Inflammatory macrophage treated with lipopolysaccharide for 4 hours (primary cell): Measurements from ENCODE around the gene TTLL11.

ENCODE experiments used
- DNase-seq: peaks from one replicate; pipeline ENCODE4 v3.0.0-alpha.2; 2020

TTLL11 gene

GRCh38 chr9:121962421-121962820 lies 130.7 kb downstream of the TTLL11 start:
- no peak for DNase-seq

GRCh38 chr9:121960665-121961064 lies 132.4 kb downstream of the TTLL11 start:
- no peak for DNase-seq

DNA sequence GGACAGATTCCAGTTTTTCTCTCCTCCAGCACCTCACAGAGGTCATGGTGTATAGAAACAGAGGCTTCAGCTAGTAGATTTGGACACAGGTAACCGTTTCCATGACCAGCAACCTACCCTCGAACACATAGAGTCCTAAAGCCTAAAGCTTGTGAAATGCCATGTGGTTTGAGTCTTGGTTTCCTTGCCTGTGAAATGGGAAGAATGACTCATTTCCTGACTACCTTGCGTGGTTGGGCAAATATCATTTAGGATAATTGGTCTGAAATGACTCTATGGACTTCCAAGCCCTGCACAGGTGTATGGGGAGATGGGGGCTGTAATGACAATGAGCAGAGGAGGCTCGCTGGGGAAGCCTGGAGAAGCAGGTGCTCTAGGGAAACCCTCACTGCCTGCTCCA lies 134.6 kb downstream of the TTLL11 start:
- DNase-seq = no peak

DNA sequence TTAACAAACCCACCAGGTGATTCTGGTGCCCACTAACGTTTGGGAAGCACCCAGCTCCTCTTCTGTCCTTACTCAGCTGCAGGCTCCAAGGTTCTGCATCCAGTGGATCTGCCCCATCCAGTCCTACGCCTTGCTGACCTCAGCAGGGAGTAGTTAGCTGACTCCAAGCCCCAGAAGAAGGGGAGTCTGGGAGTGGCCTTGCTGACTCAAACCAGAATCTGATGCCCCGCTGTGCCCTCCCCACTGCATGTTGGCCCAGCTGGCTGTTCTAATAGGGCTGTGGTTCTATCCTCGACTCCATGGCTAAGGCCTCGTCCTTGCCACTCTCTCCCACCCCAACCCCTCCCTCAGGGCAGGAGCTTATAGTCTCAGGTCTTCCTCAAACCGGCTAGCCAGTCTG lies 136.3 kb downstream of the TTLL11 start:
- DNase-seq = no peak

DNA sequence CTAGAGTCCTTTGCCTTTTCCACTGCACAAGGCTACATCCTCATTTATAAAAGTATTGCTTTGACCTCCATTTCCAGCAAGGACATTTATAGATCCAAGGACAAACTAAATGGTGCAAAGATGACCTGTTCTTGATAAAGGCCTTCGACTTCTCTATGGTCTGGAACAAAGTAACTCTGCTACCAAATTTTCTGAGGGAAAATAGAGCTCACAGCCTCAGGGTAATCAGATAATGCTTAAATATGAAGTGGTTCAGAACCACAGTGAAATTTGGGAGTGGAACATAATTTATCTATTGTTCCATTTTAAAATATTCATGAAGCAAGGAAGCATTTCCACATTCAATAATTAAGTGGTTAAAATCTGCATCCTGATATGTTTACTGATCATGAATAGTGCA lies 137.5 kb downstream of the TTLL11 start:
- no peak for DNase-seq

- no peak for DNase-seq
Measured at GRCh38 chr9:121954477-121955140, 138.5 kb downstream of the TTLL11 start.

DNA sequence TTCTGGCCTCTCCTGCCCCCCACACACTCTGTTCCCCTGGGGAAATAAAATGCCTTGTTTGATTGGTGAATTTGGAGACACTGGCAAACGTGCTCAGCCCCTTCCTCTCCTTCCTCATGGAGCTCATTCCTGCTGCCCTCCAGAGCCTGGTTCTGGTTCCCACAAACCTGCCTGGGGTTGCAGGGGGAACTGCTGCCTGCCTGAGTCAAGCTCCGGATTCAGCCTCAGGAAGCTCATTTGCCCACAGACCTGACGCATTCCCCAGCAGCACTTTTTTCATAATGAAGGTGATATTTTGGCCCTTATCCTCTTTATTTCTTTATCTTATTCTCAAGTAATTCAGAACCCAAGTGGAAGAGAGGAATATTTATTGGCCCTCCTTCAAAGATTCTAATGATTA lies 140.5 kb downstream of the TTLL11 start:
- DNase-seq = no peak

DNA sequence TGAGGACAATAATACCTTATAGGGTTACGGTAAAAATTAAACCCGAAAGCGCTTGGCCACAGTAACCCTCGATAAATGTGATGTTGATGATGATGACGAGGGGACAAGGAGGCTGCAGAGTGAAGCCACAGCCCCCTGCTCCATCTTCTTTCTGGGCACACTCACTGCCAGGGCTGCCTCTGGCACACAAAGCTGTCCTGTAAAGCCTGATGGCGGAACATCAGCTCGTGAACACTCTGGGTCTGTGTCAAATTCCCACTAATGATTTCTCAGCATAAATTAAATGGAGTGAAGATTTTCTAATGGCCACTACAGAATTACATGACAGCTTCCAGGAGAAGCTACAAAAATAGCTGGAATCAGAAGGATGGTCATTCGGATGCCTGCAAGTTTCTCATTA lies 142.2 kb downstream of the TTLL11 start:
- DNase-seq = no peak

GRCh38 chr9:121950441-121950840 lies 142.7 kb downstream of the TTLL11 start:
- no peak for DNase-seq

GRCh38 chr9:121949766-121950165 lies 143.3 kb downstream of the TTLL11 start:
- DNase-seq = no peak

DNA sequence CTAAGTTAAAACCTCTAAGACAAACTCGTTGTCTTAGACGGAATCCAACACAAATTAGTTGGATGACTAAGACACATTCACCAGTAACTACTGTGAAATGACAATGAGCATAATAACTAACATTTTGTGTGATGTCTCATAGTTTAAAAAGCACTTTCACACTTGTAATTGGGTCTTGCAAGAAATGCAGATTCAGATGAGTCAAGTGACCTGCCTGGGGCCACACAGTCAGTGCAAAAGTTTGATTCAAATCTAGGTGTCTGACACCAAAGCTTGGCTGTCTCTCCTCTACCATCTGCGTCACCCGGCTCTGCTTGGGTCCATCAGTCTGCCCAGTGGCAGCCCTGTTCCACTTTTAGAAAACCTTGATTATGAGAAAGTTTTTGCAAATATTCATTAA lies 143.7 kb downstream of the TTLL11 start:
- no peak for DNase-seq

DNA sequence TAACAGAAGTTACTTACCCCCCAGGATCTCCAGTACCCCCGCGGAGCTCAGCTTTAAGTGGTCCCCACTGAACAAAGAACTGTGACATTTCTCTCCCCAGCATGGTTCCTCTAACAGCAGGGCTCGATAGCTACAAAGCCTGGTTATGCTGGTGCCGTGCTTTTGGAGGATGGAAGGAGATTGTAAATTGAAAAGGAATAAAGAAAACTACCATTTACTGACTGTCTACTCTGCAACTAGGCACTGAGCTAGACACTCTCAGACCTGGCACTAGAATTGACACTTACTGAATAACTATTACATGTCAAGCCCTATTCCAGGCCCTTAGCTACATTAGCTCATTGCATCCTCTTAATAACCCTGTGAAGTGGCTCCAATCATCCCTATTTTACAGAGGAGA lies 145.3 kb downstream of the TTLL11 start:
- DNase-seq = no peak

- no peak for DNase-seq
Measured at GRCh38 chr9:121946465-121946864, 146.6 kb downstream of the TTLL11 start.

DNA sequence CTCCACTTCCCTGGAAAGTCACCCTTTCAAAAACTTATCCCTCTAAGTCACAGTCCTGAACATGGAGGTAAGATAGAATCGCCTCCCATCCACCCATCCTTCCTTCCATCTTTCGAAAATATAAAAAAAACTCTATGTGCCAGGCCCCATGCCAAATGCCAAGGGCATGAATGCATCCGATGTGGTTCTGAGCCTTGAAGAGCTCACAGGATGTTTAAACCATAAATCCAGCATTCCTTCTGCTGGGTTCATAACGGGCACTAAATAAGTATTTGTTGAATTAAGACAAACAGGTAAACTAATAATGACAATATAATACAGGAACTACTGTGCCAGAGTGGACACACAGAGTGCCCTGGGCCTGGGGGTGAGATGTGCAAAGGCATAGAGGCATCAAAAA lies 147.3 kb downstream of the TTLL11 start:
- no peak for DNase-seq

GRCh38 chr9:121945281-121945680 lies 147.8 kb downstream of the TTLL11 start:
- no peak for DNase-seq

DNA sequence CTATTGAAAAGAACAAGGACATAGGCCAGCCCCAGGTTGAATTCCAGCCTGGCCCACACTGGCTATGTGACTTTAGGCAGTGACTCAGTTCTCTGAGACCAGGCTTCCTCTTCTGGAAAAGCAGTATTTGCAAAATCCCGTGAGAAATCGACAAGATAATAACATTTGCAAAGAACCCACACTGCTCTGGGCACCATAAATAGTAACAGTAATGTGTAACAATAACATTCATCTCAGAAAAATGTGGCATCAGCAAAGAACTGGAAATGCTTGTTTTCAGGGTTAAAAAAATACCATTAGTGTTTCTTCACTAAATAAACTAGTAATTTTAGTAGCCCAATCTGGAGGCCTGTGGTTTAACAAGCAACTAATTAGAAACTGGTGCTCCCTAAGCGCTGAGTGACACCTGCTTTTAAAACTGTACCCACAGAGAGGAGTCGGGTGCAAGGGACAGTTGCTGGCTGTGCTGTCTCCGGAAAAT lies 148.4 kb downstream of the TTLL11 start:
- DNase-seq = no peak

DNA sequence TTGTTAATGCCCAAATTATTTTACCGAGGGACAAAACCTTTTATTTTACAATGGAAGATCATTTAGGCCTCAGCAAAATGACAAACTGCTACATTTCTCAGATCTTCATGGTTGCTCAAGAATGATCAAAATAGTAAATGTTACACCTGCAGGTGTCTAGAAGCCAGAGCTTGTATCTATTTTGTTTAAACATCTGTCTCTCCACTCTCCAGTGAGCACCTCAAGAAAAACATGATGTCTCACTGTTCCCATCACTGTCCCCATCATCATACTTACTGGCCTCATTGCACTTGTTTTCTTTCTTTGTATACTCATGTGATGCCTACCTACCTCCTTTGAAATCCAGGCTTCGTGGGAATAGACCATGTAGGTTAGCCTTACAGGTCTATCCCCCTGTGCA lies 149.6 kb downstream of the TTLL11 start:
- no peak for DNase-seq

DNA sequence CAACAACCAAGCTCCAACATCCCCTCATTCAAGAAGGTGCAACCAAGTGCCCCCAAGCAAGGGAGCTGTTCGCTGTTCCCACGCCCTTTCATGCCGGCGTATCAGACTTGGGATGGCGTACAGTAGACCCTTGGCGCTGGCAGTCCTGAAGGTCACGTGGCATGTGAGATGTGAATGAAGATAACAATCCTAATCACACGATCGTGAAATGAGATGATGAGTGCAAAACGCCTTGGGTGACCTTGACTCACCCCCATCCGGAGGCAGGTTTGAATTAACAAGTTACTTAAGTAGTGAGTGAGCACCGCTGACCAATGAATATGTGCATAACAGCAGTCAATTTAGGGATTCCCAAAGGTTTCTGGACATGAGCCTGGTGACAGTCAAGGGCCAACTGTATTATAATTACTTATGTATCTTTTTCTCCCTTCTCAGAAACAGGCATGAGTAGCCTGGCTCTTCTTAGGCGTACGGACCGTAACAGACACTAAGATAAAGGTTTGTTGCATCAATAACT lies 150.2 kb downstream of the TTLL11 start:
- no peak for DNase-seq

DNA sequence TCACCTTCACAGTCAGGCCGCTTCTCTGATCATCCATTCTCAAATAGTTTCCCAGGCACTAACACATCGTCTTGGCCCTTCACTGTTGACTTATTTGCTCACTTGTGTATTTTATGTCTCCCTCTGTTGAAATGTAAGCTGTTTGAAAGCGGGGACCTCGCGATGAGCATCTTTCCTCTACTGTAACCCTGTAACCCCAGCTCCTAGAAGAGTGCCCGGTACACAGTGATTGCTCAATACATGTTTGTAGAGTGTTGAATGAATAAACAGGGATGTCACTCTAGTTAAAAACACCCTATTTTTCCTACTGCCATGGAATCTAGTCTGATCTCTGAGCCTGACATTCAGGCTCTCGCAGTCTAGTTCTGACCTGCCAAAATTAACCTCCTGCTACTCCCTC lies 150.8 kb downstream of the TTLL11 start:
- DNase-seq = no peak

- no peak for DNase-seq
Measured at GRCh38 chr9:121939643-121940042, 153.5 kb downstream of the TTLL11 start.

DNA sequence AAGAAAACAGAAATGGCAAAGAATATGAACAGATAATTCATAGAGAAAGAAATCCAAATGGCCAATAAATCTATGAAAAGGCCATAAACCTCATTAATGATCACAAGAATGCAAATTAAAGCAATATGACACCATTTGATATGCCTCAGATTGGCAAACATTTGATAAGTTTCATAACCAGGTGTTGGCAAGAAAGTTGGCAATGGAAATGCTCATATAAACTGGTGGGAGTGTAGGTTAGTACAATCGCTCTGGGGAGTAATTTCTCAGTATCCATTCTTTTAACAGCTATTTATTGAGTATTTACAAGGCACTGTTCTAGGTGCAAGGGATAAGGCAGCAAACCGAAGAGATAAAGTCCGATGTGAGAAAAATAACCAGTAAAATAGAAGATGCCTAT lies 154.5 kb downstream of the TTLL11 start:
- no peak for DNase-seq

- DNase-seq = no peak
Measured at GRCh38 chr9:121937240-121937639, 155.9 kb downstream of the TTLL11 start.

DNA sequence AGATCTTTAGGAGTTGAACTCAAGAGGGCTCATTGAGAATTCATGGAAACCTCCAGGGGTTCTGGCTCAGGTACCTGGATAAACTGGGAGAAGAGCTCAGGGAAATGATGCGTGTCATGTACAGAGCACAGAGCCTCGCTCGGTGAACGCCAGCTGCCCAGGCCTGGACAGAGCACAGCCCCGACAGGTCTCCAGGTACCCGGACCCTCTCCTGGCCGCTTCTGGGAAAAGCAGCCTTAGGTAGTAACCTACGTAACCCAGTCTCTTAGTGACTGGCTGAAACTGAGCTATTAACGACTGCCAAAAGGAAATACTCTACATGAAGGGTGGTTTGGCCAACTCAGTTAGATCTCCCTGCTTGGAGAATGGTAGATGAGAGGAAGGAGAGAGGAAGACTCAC lies 157.4 kb downstream of the TTLL11 start:
- no peak for DNase-seq

- DNase-seq = no peak
Measured at GRCh38 chr9:121930956-121931355, 162.2 kb downstream of the TTLL11 start.
